ENCODE data around the gene CYSLTR2. TPM values are rescaled to one million over a fixed set of nuclear protein-coding genes. Genes with fewer than 3 reads are reported as not detected.

CYSLTR2 gene
- total and polyA plus RNA-seq, 11 donors, result 1.8 to 11.5 (median 5.4) TPM

DNA sequence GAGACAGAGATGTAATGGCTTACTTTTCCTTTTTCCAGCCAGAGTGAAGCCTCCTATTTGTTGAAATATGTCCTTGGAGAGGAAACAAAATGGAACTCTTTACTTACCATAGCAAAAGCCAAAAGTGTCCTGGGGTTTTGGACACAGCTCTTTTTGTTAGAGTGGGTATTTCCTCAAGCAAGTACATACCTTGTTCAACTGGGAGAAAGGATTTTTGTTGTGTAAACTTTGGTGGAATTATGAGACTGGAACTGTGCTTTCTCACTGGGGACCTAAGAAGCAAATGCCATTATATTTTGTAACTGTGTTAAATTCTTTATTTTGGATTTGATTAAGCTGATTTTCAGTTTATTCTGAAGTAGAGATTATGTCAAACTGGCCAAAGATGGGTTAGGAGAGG is 58.4 kb downstream of the CYSLTR2 start:
- Histone ChIP-seq H3K27ac (no peak overlapping the region), H3K4me3 (no peak overlapping the region), H3K27me3 (no peaks in the 10 kb centered on the region), H3K9me3 (peaks cover 0 to 39% (median 15%) of the 10 kb centered on the region in 12 donors), H3K4me1 (no peaks in the 10 kb centered on the region), H3K36me3 (peaks cover 0 to 17% (median 0%) of the 10 kb centered on the region in 9 donors)
- TF ChIP-seq POLR2A (IDR thresholded peaks at IDR 0.05), result no peak
- TF ChIP-seq, protein P1, sequence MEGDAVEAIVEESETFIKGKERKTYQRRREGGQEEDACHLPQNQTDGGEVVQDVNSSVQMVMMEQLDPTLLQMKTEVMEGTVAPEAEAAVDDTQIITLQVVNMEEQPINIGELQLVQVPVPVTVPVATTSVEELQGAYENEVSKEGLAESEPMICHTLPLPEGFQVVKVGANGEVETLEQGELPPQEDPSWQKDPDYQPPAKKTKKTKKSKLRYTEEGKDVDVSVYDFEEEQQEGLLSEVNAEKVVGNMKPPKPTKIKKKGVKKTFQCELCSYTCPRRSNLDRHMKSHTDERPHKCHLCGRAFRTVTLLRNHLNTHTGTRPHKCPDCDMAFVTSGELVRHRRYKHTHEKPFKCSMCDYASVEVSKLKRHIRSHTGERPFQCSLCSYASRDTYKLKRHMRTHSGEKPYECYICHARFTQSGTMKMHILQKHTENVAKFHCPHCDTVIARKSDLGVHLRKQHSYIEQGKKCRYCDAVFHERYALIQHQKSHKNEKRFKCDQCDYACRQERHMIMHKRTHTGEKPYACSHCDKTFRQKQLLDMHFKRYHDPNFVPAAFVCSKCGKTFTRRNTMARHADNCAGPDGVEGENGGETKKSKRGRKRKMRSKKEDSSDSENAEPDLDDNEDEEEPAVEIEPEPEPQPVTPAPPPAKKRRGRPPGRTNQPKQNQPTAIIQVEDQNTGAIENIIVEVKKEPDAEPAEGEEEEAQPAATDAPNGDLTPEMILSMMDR (IDR thresholded peaks at IDR 0.05), result no peak
- no peak for DNase-seq
- intact Hi-C loops (cut with DNase I), result no loop called here
- no peak for ATAC-seq

DNA sequence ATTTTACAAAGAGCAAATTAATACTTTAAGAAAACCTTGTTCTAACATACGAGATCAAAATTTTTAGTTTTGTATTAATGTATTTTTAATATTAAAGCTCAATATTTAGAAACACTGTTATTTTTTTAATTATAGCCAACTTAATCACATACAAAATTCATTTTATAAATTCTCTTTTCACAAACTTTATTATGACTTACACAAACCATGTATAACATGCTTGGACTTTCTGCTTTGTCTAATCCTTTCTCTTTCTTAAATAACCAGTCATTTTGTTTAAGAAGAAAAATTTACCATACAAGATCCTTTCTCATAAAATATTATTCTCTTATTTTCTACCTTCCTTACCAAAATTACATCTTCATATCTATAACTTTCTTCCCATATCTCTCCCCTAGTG is 62.2 kb downstream of the CYSLTR2 start:
- intact Hi-C loops (cut with DNase I), result no loop called here
- no peaks in the 10 kb centered on the region for H3K36me3 ChIP-seq
- H3K4me1 ChIP-seq, result peaks cover 0 to 5% (median 0%) of the 10 kb centered on the region in 12 donors
- H3K27me3 ChIP-seq, result no peaks in the 10 kb centered on the region
- ATAC-seq (no peak), DNase-seq (no peak)
- WGBS, 4 donors, result 82 to 90% (median 89%) methylated on average over 1 of the region's 1 CpG
- no peak overlapping the region for H3K27ac ChIP-seq
- TF ChIP-seq POLR2A (IDR thresholded peaks at IDR 0.05), result no peak
- TF ChIP-seq, protein P1 (IDR thresholded peaks at IDR 0.05), result no peak
- no peak overlapping the region for H3K4me3 ChIP-seq
- H3K9me3 ChIP-seq, result peaks cover 0 to 58% (median 39%) of the 10 kb centered on the region in 12 donors

DNA sequence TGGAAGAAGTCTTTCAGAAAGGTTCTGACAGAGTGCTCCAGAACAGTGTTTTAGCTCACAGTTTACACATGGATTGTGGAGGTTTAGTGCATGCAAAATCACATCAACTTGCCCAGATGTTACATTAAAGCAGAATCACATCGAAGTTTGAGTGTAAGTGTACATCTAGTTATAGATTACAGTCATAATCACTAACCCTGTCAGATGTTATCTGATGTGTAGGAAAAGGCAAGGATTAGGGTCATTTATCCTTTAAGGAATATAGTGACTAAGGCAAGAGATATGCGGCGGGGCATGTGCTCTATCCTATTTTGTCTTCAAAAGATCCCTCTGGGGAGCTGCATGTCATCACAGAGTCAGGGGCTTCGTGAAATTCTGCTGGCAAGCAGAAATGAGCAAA is 66.9 kb downstream of the CYSLTR2 start:
- H3K27ac ChIP-seq, result peak overlapping the region in 5 of 12 donors; percentile 2 to 43 (median 32)
- H3K9me3 ChIP-seq, result peaks cover 0 to 53% (median 36%) of the 10 kb centered on the region in 12 donors
- no peaks in the 10 kb centered on the region for H3K36me3 ChIP-seq
- peaks cover 0 to 5% (median 0%) of the 10 kb centered on the region in 12 donors for H3K4me1 ChIP-seq
- TF ChIP-seq POLR2A (IDR thresholded peaks at IDR 0.05), result no peak
- TF ChIP-seq, protein P1 (IDR thresholded peaks at IDR 0.05), result no peak
- WGBS, 4 donors, result 56 to 66% (median 60%) methylated on average over 4 of the region's 4 CpGs
- intact Hi-C loops (cut with DNase I), result no loop called here
- DNase-seq (no peak), ATAC-seq (peak in 2 of 4 donors; percentile 49 to 50)
- H3K4me3 ChIP-seq, result no peak overlapping the region
- H3K27me3 ChIP-seq, result no peaks in the 10 kb centered on the region

DNA sequence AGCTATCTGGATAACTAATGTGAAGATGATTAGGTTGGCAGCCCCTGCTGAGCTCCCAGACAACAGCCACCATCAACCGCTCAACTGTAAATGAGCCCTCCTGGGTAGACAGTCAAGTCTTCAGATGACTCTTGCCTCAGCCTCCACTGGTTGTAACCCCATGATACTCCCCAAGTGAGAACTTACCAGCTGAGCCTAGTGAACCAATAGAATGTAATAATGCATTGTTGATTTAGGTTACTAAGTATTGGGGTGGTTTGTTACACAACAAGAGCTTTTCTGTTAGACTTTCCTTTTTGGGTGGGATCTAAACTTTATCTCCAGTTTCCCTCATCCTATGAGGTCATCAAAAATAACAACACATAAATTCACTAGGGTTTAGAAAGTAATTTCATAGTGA is 69.4 kb downstream of the CYSLTR2 start:
- Histone ChIP-seq H3K27me3 (no peaks in the 10 kb centered on the region), H3K9me3 (peaks cover 0 to 28% (median 15%) of the 10 kb centered on the region in 12 donors), H3K4me1 (peaks cover 0 to 22% (median 0%) of the 10 kb centered on the region in 12 donors), H3K36me3 (no peaks in the 10 kb centered on the region), H3K27ac (peak overlapping the region in 4 of 12 donors; percentile 27 to 55 (median 39)), H3K4me3 (no peak overlapping the region)
- peak in 2 of 4 donors; percentile 37 to 49 for ATAC-seq
- no peak for DNase-seq
- TF ChIP-seq, protein P1 (IDR thresholded peaks at IDR 0.05), result no peak
- no peak for TF ChIP-seq POLR2A (IDR thresholded peaks at IDR 0.05)
- 73 to 100% (median 88%) methylated on average over 1 of the region's 1 CpG for WGBS, 4 donors
- intact Hi-C loops (cut with DNase I), result no loop called here
